ENCODE data around the gene CSF2. TPM values are rescaled to one million over a fixed set of nuclear protein-coding genes. Genes with fewer than 3 reads are reported as not detected.

Gene CSF2
- total and polyA plus RNA-seq, 2 of the 4 experiments (the other 2 are of a cell fraction): 0.31 TPM; not detected in 1

GRCh38 chr5:132079619-132080018 lies 6.0 kb downstream of the CSF2 start:
- Histone ChIP-seq H3K36me3 (ENCODE audit: control insufficient read depth, insufficient read depth, low read length) (no peaks in the 10 kb centered on the region), H4K5ac (ENCODE audit: low read depth, low read length) (no peak overlapping the region), H3K9ac (ENCODE audit: low read depth, low read length) (no peak overlapping the region), H3K18ac (ENCODE audit: low read depth, low read length) (no peak overlapping the region), H3K4ac (ENCODE audit: low read depth, low read length) (no peak overlapping the region), H2AK9ac (replicated peaks; ENCODE audit: low read depth, low read length, poor library complexity) (no peak overlapping the region), H4K20me1 (ENCODE audit: insufficient read depth, low read length) (no peaks in the 10 kb centered on the region), H3K79me1 (ENCODE audit: low read depth in 1 of 2, low read length in 2 of 2) (no peaks in the 10 kb centered on the region), H2BK15ac (ENCODE audit: low read depth, low read length) (no peak overlapping the region), H3K27me3 (ENCODE audit: control insufficient read depth, insufficient read depth, low read length) (no peaks in the 10 kb centered on the region), H3K56ac (ENCODE audit: extremely low read depth, insufficient read depth, low read length) (no peak overlapping the region), H2AFZ (replicated peaks; ENCODE audit: low read length, poor library complexity) (no peak overlapping the region), H3K4me2 (ENCODE audit: low read depth, low read length) (no peak overlapping the region), H2BK5ac (ENCODE audit: low read depth, low read length, poor library complexity, severe bottlenecking) (no peak overlapping the region), H2BK20ac (ENCODE audit: low read depth, low read length) (no peak overlapping the region), H3K4me1 (ENCODE audit: control insufficient read depth, insufficient read depth, low read length) (no peaks in the 10 kb centered on the region), H2AK5ac (ENCODE audit: low read depth, low read length) (no peak overlapping the region), H3K9me3 (ENCODE audit: control insufficient read depth, insufficient read depth, low read length) (no peaks in the 10 kb centered on the region), H3K27ac (ENCODE audit: insufficient read depth, low read length) (no peak overlapping the region), H3K4me3 (ENCODE audit: insufficient read depth, low read depth, low read length) (no peak overlapping the region), H2BK120ac (ENCODE audit: low read depth, low read length) (no peak overlapping the region), H3K23ac (ENCODE audit: low read depth, low read length) (no peak overlapping the region), H3K9me1 (ENCODE audit: insufficient read depth, low read length) (0 out of 2 replicates have a peak, but pooled peaks cover 3% of the 10 kb centered on the region), H3K14ac (replicated peaks; ENCODE audit: low read depth, low read length) (no peak overlapping the region), H4K8ac (ENCODE audit: low read depth in 2 of 2, low read length in 2 of 2) (no peak overlapping the region), H4K91ac (ENCODE audit: insufficient read depth, low read depth, low read length) (no peak overlapping the region)
- no peak for ATAC-seq (ENCODE audit: low read depth)
- intact Hi-C loops (cut with micrococcal nuclease): no loop called here
- ChIA-PET CTCF (no interaction called here), POLR2A (ENCODE audit: unreplicated experiment) (no interaction called here)
- no peak for DNase-seq
- WGBS, 2 experiments (ENCODE audit: extremely low coverage in 2 of 2, insufficient read length in 1 of 2): no CpG with 5 or more reads among the region's 3 CpGs
- in situ Hi-C loops (cut with MboI; ENCODE audit: low sequenced_read_pairs): loop anchor here (25.0 kb wide), 1 partner anchor 408 kb away; the partner anchor contains the start of gene IRF1
- dilution Hi-C loops (cut with HindIII; ENCODE audit: low sequenced_read_pairs, unreplicated experiment): no loop called here
- TF ChIP-seq SMC3 (IDR thresholded peaks at IDR 0.05; ENCODE audit: low read depth, low read length) (no peak), MAFK (IDR thresholded peaks at IDR 0.05; ENCODE audit: low read depth, low read length) (no peak), RAD21 (IDR thresholded peaks at IDR 0.05; ENCODE audit: low read length) (no peak), FOS (IDR thresholded peaks at IDR 0.05; ENCODE audit: low read depth, low read length) (no peak), CEBPB (IDR thresholded peaks at IDR 0.05; ENCODE audit: low read depth, low read length) (no peak), MXI1 (IDR thresholded peaks at IDR 0.05; ENCODE audit: borderline replicate concordance, low read depth, low read length) (no peak), POLR2A (IDR thresholded peaks at IDR 0.05; ENCODE audit: low read depth, low read length) (no peak), ELK1 (IDR thresholded peaks at IDR 0.05; ENCODE audit: borderline replicate concordance, low read depth, low read length) (no peak), CTCF (conservative IDR thresholded peaks at IDR 0.05; ENCODE audit: low read depth, low read length) (no peak), RCOR1 (IDR thresholded peaks at IDR 0.05; ENCODE audit: insufficient replicate concordance, low read length) (no peak), NFE2L2 (IDR thresholded peaks at IDR 0.05; ENCODE audit: low read depth, low read length) (no peak), MAZ (IDR thresholded peaks at IDR 0.05; ENCODE audit: borderline replicate concordance, low read depth, low read length) (no peak), BHLHE40 (IDR thresholded peaks at IDR 0.05; ENCODE audit: low read depth, low read length) (no peak), CHD1 (IDR thresholded peaks at IDR 0.05; ENCODE audit: low read depth, low read length) (no peak), RFX5 (IDR thresholded peaks at IDR 0.05; ENCODE audit: low read depth, low read length) (no peak)
- TF ChIP-seq, protein P1, sequence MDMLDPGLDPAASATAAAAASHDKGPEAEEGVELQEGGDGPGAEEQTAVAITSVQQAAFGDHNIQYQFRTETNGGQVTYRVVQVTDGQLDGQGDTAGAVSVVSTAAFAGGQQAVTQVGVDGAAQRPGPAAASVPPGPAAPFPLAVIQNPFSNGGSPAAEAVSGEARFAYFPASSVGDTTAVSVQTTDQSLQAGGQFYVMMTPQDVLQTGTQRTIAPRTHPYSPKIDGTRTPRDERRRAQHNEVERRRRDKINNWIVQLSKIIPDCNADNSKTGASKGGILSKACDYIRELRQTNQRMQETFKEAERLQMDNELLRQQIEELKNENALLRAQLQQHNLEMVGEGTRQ (IDR thresholded peaks at IDR 0.05; ENCODE audit: low read depth, low read length): no peak
- no TSS peak for BruUV-seq (replicated peaks)
